Liver (tissue), 9 donors: ENCODE data around the gene CD36. TPM values are rescaled to one million over a fixed set of nuclear protein-coding genes. Genes with fewer than 3 reads are reported as not detected.
"Not testable (repeated sequence)": the region's sequence is repeated elsewhere in the genome, so short reads cannot be mapped to it uniquely, and the experiment has no call there.

ENCODE experiments used
- DNase-seq: peaks from one replicate; pipeline ENCODE4 v3.0.0-alpha.2; 2017; ENCODE audit warnings: low spot score
- H3K27ac ChIP-seq, 2 donors: one replicate each; pipeline ENCODE4 v1.7.0; 2013; ENCODE audit warnings: inconsistent platforms in 2 of 2, low read length in 2 of 2, control low read depth in 1 of 2, low read depth in 1 of 2, mild to moderate bottlenecking in 1 of 2
- H3K27me3 ChIP-seq, 4 donors: one replicate each; pipeline versions ENCODE4 v1.6.1 to v1.7.0; 2013; ENCODE audit warnings: low read length in 3 of 4, inconsistent platforms in 1 of 4, mild to moderate bottlenecking in 1 of 4, moderate library complexity in 1 of 4; ENCODE audit not compliant: control insufficient read depth in 4 of 4, insufficient read depth in 4 of 4
- H3K36me3 ChIP-seq, 4 donors: one replicate each; pipeline versions ENCODE4 v1.6.1 to v1.7.0; 2013; ENCODE audit warnings: low read length in 3 of 4, mild to moderate bottlenecking in 3 of 4, low read depth in 1 of 4, moderate library complexity in 1 of 4; ENCODE audit not compliant: control insufficient read depth in 4 of 4, insufficient read depth in 3 of 4
- H3K4me1 ChIP-seq, 4 donors: one replicate each; pipeline versions ENCODE4 v1.6.1 to v1.7.0; 2013; ENCODE audit warnings: low read length in 3 of 4, mild to moderate bottlenecking in 3 of 4, moderate library complexity in 1 of 4; ENCODE audit not compliant: control insufficient read depth in 4 of 4, insufficient read depth in 4 of 4
- H3K4me3 ChIP-seq, 3 donors: one replicate each; pipeline versions ENCODE4 v1.6.1 to v1.7.0; 2013; ENCODE audit warnings: low read length in 3 of 3, control low read depth in 1 of 3, low read depth in 1 of 3, mild to moderate bottlenecking in 1 of 3
- H3K9ac ChIP-seq, 2 donors: one replicate each; pipeline ENCODE4 v1.7.0; 2013; ENCODE audit warnings: low read length in 2 of 2, mild to moderate bottlenecking in 2 of 2, moderate library complexity in 2 of 2, control low read depth in 1 of 2, low read depth in 1 of 2
- H3K9me3 ChIP-seq, 4 donors: one replicate each; pipeline versions ENCODE4 v1.6.1 to v1.7.0; 2013; ENCODE audit warnings: low read length in 3 of 4; ENCODE audit not compliant: control insufficient read depth in 4 of 4
- ATF3 ChIP-seq: IDR thresholded peaks from 2 replicates; pipeline ENCODE4 v1.6.1; 2016; ENCODE audit warnings: antibody characterized with exemption
- CTCF ChIP-seq: fragments of 150-350 bp; IDR thresholded peaks from 2 replicates; pipeline ENCODE4 v1.5.1; 2017; ENCODE audit warnings: improper control_type of control experiment, low read depth, low read length; ENCODE audit not compliant: missing input control
- EGR1 ChIP-seq, 2 donors: IDR thresholded peaks; 2 replicates each; pipeline ENCODE4 v1.6.1; 2016 to 2018; ENCODE audit warnings: antibody characterized with exemption in 2 of 2, low read depth in 2 of 2
- FOXA1 ChIP-seq: IDR thresholded peaks from 2 replicates; pipeline ENCODE4 v1.6.1; 2016; ENCODE audit warnings: antibody characterized with exemption
- FOXA2 ChIP-seq: IDR thresholded peaks from 2 replicates; pipeline ENCODE4 v1.6.1; 2016; ENCODE audit warnings: antibody characterized with exemption
- GABPA ChIP-seq, 2 donors: IDR thresholded peaks in 1 of 2; conservative IDR thresholded peaks in 1 of 2; 2 replicates each; pipeline ENCODE4 v1.6.1; 2016; ENCODE audit warnings: antibody characterized with exemption in 2 of 2, mild to moderate bottlenecking in 1 of 2, moderate library complexity in 1 of 2
- HNF4G ChIP-seq: IDR thresholded peaks from 2 replicates; pipeline ENCODE4 v1.6.1; 2016; ENCODE audit warnings: antibody characterized with exemption
- JUND ChIP-seq, 2 donors: IDR thresholded peaks; 2 replicates each; pipeline ENCODE4 v1.6.1; 2016; ENCODE audit warnings: antibody characterized with exemption in 2 of 2
- MAX ChIP-seq: IDR thresholded peaks from 2 replicates; pipeline ENCODE4 v1.6.1; 2016; ENCODE audit warnings: antibody characterized with exemption
- NR2F2 ChIP-seq: IDR thresholded peaks from 2 replicates; pipeline ENCODE4 v1.6.1; 2016; ENCODE audit warnings: antibody characterized with exemption
- RAD21 ChIP-seq, 2 donors: IDR thresholded peaks; 2 replicates each; pipeline ENCODE4 v1.6.1; 2016; ENCODE audit warnings: antibody characterized with exemption in 2 of 2, mild to moderate bottlenecking in 2 of 2
- REST ChIP-seq: IDR thresholded peaks from 2 replicates; pipeline ENCODE4 v1.6.1; 2016; ENCODE audit warnings: antibody characterized with exemption, mild to moderate bottlenecking
- RXRA ChIP-seq, 2 donors: IDR thresholded peaks; 2 replicates each; pipeline ENCODE4 v1.6.1; 2017 to 2018; ENCODE audit warnings: antibody characterized with exemption in 2 of 2, mild to moderate bottlenecking in 1 of 2
- SP1 ChIP-seq: IDR thresholded peaks from 2 replicates; pipeline ENCODE4 v1.6.1; 2018; ENCODE audit warnings: antibody characterized with exemption, mild to moderate bottlenecking
- TAF1 ChIP-seq: conservative IDR thresholded peaks from 2 replicates; pipeline ENCODE4 v1.6.1; 2016; ENCODE audit warnings: antibody characterized with exemption, mild to moderate bottlenecking
- YY1 ChIP-seq: IDR thresholded peaks from 2 replicates; pipeline ENCODE4 v1.6.1; 2016; ENCODE audit warnings: antibody characterized with exemption, mild to moderate bottlenecking
- ZBTB33 ChIP-seq: IDR thresholded peaks from 2 replicates; pipeline ENCODE4 v1.6.1; 2016; ENCODE audit warnings: antibody characterized with exemption
- WGBS: extraction: QIAGEN DNeasy Blood & Tissue Kit; methylation state at CpG from one replicate; pipeline ENCODE4 v1.1.7; 2013; 5-methylcytosine and 5-hydroxymethylcytosine counted together
- polyA plus RNA-seq, 2 donors: library from polyadenylated mRNA; stranded (reverse) in 1 of 2; unstranded in 1 of 2; fragments of 200-250 nt in 1 of 2; fragments of >200 nt in 1 of 2; fragmentation: Nextera tagmentation in 1 of 2; extraction: Ambion mirVana in 1 of 2; gene quantifications; one replicate each; pipeline versions ENCODE4 v1.2.1 to v1.2.3, GENCODE V29; 2013 to 2015
- total RNA-seq, 2 donors: library from RNA; depleted of rRNA; stranded (reverse); fragments of >200 nt; gene quantifications; one replicate each; pipeline ENCODE4 v1.2.3, GENCODE V29; 2014
- donor health status: healthy.
- donor health status: healthy.
- donor health status: healthy.
- donor health status: healthy.
- donor health status: healthy.

CD36 gene
- total and polyA plus RNA-seq, 4 donors = 21.6 to 597 (median 54.5) TPM

GRCh38 chr7:80666376-80666775 lies 27.9 kb downstream of the CD36 start (continued):
- no peak for TF ChIP-seq GABPA (IDR thresholded peaks at IDR 0.05 in 1 of 2, conservative IDR thresholded peaks at IDR 0.05 in 1 of 2)
- TF ChIP-seq NR2F2 = no peak

GRCh38 chr7:80669367-80669766 lies 30.9 kb downstream of the CD36 start:
- not testable (repeated sequence) for H3K4me1 ChIP-seq, H3K36me3 ChIP-seq, H3K27me3 ChIP-seq, DNase-seq, H3K27ac ChIP-seq, H3K9ac ChIP-seq, H3K4me3 ChIP-seq, H3K9me3 ChIP-seq
- 93% methylated on average over 6 of the region's 6 CpGs for WGBS

GRCh38 chr7:80671744-80672143 lies 33.3 kb downstream of the CD36 start:
- TF ChIP-seq REST = no peak
- no peak for TF ChIP-seq ATF3
- no peak for TF ChIP-seq JUND (IDR thresholded peaks at IDR 0.05)
- no peak for TF ChIP-seq FOXA1
- TF ChIP-seq CTCF = no peak
- TF ChIP-seq ZBTB33 = no peak
- no peak for TF ChIP-seq GABPA (IDR thresholded peaks at IDR 0.05 in 1 of 2, conservative IDR thresholded peaks at IDR 0.05 in 1 of 2)
- no peak for TF ChIP-seq RXRA (IDR thresholded peaks at IDR 0.05)
- no peak for TF ChIP-seq RAD21 (IDR thresholded peaks at IDR 0.05)
- TF ChIP-seq EGR1 (IDR thresholded peaks at IDR 0.05; ENCODE audit: low read depth in 2 of 2) = no peak
- no peak for TF ChIP-seq FOXA2
- no peak for TF ChIP-seq TAF1
- TF ChIP-seq NR2F2 = no peak
- TF ChIP-seq HNF4G = no peak
- TF ChIP-seq MAX = no peak
- no peak for TF ChIP-seq SP1
- TF ChIP-seq YY1 = no peak
- Histone ChIP-seq H3K4me1 (no peaks in the 10 kb centered on the region), H3K4me3 (no peak overlapping the region), H3K9ac (no peak overlapping the region), H3K27me3 (no peaks in the 10 kb centered on the region), H3K9me3 (no peaks in the 10 kb centered on the region), H3K27ac (no peak overlapping the region), H3K36me3 (peaks cover 0 to 5% (median 0%) of the 10 kb centered on the region in 4 donors)
- no peak for DNase-seq
- WGBS = 94% methylated on average over 1 of the region's 1 CpG
